ENCODE results near the gene DYNC2H1. TPM values are rescaled to one million over a fixed set of nuclear protein-coding genes. Genes with fewer than 3 reads are reported as not detected.

The DYNC2H1 gene
- total RNA-seq, 1 experiment from 2014 or later, result 17.2 TPM

DNA sequence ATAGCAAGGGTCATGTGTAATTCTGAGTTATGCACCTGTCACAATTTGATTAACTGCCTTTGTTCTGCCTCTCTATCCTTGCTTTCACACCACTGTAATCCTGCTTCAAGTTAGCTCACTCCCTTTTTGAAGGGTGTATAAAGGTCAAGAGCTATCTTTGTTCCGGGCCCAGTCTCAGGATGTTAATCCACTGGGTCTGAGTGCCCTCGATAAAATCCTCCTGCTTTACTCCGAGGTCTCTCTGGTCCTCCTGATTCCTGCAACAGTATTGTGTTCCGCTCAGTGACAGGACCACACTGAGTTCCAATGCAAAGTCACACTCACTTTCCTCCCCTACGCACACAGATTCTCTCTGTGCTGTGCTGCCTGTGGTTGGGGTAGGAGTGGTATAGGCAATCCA, 186.5 kb downstream of the DYNC2H1 start:
- Mint-ChIP-seq H3K4me1 (no peaks in the 10 kb centered on the region), H3K27me3 (ENCODE audit: low read depth) (no peaks in the 10 kb centered on the region; the same call in 1 of the 2 replicates), H3K4me3 (no peak overlapping the region), H3K9me3 (peaks cover 61% of the 10 kb centered on the region), H3K27ac (no peak overlapping the region), H3K36me3 (peaks cover 57% of the 10 kb centered on the region)
- no peak for ATAC-seq
- TF ChIP-seq MLX (CRISPR knock-in tag; IDR thresholded peaks at IDR 0.05), result no peak
- POLR2A ChIA-PET, result no interaction called here
- DNase-seq (ENCODE audit: low spot score), result no peak
- CTCF ChIA-PET, result no interaction called here

DNA sequence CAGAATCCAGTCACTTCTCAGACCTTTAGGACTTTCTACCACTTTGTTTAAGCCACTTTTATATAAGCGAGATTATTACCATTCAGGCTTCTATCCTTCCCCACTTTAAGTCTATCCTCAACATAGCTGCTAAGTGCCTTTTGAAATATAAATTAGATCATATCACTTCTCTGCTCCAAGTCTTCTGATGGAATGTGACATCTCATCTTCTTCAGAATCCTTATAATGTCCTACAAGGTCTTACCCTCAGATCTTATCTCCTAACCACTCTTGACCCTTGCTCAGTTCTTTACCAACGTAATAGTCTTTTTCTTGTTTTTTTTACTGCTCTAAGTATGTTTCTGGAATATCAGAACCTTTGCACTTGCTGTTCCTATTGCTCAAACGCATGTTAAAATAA, 188.7 kb downstream of the DYNC2H1 start:
- ATAC-seq (no peak), DNase-seq (ENCODE audit: low spot score) (no peak)
- CTCF ChIA-PET, result no interaction called here
- H3K9me3 Mint-ChIP-seq, result peaks cover 48% of the 10 kb centered on the region
- H3K27ac Mint-ChIP-seq, result no peak overlapping the region
- POLR2A ChIA-PET, result no interaction called here
- no peak overlapping the region for H3K4me3 Mint-ChIP-seq
- TF ChIP-seq MYBL2 (CRISPR knock-in tag; IDR thresholded peaks at IDR 0.05) (no peak), E2F4 (CRISPR knock-in tag; IDR thresholded peaks at IDR 0.05; ENCODE audit: borderline replicate concordance, low read depth) (no peak), ZNF671 (CRISPR knock-in tag; IDR thresholded peaks at IDR 0.05) (no peak), CREM (CRISPR knock-in tag; IDR thresholded peaks at IDR 0.05) (no peak), ZSCAN18 (CRISPR knock-in tag; IDR thresholded peaks at IDR 0.05) (no peak), RORB (CRISPR knock-in tag; IDR thresholded peaks at IDR 0.05) (no peak), ZNF263 (CRISPR knock-in tag; IDR thresholded peaks at IDR 0.05; ENCODE audit: low read depth) (no peak), NR1H2 (CRISPR knock-in tag; IDR thresholded peaks at IDR 0.05) (no peak), ZNF317 (CRISPR knock-in tag; IDR thresholded peaks at IDR 0.05; ENCODE audit: borderline replicate concordance, low read depth) (no peak), ZNF281 (CRISPR knock-in tag; IDR thresholded peaks at IDR 0.05) (no peak), PREB (CRISPR knock-in tag; IDR thresholded peaks at IDR 0.05; ENCODE audit: borderline replicate concordance) (no peak), RELA (CRISPR knock-in tag; IDR thresholded peaks at IDR 0.05; ENCODE audit: borderline replicate concordance) (no peak)
- no peaks in the 10 kb centered on the region; the same call in 1 of the 2 replicates for H3K27me3 Mint-ChIP-seq (ENCODE audit: low read depth)
- H3K4me1 Mint-ChIP-seq, result no peaks in the 10 kb centered on the region
- H3K36me3 Mint-ChIP-seq, result peaks cover 41% of the 10 kb centered on the region

- no peaks in the 10 kb centered on the region for H3K9me3 Mint-ChIP-seq
- TF ChIP-seq, protein P1, sequence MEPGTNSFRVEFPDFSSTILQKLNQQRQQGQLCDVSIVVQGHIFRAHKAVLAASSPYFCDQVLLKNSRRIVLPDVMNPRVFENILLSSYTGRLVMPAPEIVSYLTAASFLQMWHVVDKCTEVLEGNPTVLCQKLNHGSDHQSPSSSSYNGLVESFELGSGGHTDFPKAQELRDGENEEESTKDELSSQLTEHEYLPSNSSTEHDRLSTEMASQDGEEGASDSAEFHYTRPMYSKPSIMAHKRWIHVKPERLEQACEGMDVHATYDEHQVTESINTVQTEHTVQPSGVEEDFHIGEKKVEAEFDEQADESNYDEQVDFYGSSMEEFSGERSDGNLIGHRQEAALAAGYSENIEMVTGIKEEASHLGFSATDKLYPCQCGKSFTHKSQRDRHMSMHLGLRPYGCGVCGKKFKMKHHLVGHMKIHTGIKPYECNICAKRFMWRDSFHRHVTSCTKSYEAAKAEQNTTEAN (CRISPR knock-in tag; IDR thresholded peaks at IDR 0.05), result no peak
- ChIA-PET POLR2A (no interaction called here), CTCF (no interaction called here)
- DNase-seq (ENCODE audit: low spot score), result no peak
- no peaks in the 10 kb centered on the region for H3K36me3 Mint-ChIP-seq
- no peak overlapping the region for H3K27ac Mint-ChIP-seq
- no peaks in the 10 kb centered on the region for H3K27me3 Mint-ChIP-seq (ENCODE audit: low read depth)
- no peaks in the 10 kb centered on the region for H3K4me1 Mint-ChIP-seq
- no peak overlapping the region for H3K4me3 Mint-ChIP-seq
- no peak for ATAC-seq
These were observed 206.0 kb downstream of the DYNC2H1 start for GRCh38 chr11:103315248-103315647.

All from WTC11 (cell line).